HUDEP-2 (cell line): Measurements from ENCODE around the gene GGNBP2.

Source experiments
- DNase-seq, 76 experiments: peaks; one replicate each; lab custom pipeline; 2025; ENCODE audit not compliant: unreplicated experiment in 76 of 76; lab: John Stamatoyannopoulos, UW

The GGNBP2 gene

DNA sequence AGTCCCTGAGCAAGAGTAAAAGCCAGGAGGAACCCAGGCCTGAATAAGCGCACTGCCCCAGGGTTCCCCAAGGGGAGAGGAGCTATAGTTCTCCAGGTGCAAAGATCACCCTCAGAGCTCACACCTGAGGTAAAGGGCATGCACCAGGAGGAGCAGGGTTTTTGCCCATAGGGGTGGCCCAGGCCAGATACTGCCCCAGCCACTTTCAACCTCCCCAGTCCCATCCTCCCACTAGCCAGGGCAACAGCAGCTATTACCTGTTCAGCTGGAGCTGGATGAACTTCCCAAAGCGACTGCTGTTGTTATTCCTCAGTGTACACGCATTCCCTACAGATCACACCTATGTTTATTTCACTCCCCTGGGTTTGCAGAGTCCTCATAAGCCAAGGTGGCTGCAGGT lies 29.9 kb upstream of the GGNBP2 start:
- DNase-seq, result no peak

DNA sequence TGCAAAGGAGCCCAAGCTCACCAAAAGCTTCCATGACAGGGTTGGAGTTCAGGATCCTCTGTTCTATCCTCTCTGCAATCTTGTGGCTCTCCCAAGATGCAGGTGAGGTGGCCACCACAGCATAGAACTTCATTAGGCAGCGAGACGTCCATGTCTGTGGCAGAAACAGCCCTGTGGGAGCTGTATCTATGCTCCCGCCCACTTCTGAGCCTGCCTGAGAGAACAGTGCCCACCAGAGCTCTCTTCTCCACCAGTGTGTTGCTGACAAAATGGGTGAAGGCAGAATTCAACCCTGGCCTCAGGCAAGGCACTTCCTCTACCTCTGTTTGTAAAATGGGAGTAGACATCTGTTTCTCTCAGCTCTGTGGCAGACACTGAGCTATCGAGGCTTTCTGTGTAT lies 28.9 kb upstream of the GGNBP2 start:
- no peak for DNase-seq

DNA sequence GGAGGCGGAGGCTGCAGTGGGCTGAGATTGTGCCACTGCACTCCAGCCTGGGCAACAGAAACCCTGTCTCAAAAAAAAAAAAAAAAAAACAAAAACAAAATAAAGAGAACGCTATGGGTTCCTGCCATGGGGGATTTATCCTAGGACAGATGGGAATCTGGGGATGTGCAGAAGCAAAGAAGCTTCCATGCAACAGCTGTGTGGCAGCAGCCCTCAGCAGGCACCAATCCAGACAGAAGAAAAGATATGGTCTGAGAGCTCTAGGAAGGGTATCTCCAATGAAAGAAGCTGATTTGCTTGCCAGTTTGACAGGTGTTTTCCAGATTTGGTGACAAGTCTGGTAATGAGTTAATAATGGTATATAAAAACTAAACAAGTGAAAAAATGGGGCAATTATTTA lies 21.6 kb upstream of the GGNBP2 start:
- no peak for DNase-seq

DNA sequence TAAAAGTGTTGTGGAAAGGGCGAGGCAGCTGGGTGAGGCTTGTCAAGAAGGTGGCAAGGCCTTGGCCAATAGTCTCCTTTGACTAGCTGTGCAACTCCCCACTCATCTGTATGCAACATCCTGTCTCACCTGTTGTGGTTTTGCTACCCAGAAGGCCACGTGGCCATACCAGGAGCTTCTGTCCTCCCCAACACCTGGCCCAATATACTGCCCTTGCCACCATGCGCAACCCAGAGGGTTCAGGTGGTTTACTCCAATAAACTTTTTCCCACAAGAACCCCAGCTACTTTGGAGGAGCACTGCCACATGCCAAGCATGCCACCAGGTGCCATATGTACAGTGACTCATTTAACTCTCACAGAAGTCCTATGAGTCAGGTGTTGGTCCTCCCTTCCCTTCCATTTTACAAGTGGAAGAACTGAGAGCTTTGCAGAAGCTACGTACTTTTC lies 20.3 kb upstream of the GGNBP2 start:
- no peak for DNase-seq

DNA sequence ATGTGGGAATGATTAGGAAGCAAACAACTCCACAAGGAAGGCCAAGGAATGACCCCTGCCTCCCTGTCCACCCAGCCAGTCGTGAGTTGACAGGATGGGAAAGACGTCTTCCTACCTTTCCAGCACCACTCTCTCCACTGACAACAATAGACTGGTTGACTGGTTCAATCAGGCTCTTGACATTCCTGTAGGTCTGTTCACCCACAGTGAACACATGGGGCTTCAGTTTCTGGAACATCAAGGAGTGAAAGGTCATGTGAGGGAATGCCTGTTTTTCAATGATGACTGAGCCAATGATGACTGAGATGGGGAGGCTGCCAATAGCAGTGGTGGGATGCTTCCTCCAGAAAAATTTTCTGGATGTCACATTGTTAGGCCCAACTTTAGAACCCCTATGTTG lies 19.6 kb upstream of the GGNBP2 start:
- DNase-seq, result no peak

DNA sequence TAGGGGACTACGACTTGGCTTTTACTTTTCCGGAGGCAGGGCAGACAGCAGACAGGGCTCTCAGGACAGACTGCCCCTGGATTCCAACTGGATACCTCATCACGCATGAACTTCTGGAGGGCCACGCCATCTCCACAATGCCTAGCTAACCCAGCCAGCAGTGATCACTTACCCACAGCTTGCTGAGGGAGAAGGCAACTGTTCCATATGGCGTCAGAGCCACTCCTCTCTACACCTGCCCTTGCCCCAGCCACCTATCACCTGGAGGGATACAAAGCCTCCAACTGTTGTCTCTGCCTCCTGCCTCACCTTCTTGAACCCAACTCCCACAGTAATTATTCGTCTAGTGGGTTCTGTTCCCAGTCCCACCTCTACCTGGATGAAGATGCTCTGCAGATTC lies 18.8 kb upstream of the GGNBP2 start:
- DNase-seq, result no peak

DNA sequence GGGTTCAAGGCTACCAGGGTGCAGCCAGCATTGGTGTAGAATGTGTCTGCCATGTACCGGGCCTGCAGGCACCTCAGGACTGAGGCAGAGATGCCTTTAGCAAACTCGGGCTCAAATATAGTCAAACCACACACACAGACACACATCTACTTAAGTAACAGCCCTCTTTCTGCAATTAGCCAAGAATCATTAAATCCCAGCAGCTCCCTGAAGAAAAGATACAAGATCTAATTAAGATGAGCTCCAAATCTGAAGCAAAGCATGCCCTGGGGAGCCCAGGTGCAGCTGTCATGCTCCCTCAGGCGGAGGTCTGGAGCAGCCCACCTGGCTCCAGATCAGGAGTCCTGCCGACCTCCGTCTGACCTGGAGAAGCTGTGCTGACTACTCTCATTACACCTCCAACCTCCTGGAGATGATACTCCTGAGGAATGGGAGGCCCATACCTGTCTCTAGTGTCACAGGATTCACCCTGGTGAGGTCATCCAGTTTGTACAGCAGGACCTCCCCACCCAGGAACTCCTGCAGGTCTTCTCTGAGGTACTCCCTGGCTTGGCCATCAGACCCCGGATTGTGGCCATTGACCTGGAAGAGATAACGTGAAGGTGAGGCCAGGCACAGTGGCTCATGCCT lies 17.0 kb upstream of the GGNBP2 start:
- no peak for DNase-seq

DNA sequence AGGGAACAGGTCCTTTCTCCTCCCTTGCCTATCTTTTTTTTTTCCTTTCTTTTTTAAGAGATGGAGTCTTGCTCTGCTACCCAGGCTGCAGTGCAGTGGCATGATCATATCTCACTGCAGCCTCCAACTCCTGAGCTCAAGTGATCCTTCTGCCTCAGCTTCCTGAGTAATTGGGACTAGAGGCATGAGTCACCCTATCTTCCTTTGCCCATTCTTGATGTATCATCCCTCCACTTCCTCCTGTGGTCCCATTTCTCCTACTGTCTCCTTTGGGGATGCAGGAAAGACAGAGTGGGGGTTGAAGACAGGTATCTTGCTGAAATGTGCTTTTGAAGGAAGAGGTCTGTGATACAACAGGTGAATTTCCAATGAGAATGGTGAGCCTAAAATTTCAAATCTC lies 15.6 kb upstream of the GGNBP2 start:
- DNase-seq, result no peak

DNA sequence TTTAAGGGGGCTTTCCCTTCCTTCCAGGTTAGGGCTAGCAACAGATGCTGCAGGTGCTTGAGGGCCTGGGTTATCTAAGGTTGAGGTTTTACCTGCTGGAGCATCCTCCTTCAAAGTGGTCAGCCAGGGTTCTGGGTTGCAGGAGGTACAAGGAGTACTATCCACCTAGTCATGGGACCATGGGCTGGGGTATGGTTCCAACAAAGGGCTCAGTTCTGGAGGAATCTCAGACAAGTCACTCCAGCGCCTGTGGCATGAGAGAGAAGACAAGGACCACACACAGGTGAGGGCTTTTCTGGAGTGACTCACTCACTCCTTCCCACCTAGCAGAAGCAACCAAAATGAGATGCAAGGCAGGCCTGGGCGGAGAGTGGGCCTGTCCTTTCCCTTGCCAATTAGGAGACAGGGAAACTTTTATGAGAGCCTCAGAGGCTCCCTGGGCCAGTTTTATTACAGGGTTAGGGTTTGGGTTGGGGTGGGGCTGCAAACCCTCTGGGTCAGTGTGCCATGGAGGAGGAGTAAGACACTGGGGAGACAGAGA lies 12.2 kb upstream of the GGNBP2 start:
- no peak for DNase-seq

DNA sequence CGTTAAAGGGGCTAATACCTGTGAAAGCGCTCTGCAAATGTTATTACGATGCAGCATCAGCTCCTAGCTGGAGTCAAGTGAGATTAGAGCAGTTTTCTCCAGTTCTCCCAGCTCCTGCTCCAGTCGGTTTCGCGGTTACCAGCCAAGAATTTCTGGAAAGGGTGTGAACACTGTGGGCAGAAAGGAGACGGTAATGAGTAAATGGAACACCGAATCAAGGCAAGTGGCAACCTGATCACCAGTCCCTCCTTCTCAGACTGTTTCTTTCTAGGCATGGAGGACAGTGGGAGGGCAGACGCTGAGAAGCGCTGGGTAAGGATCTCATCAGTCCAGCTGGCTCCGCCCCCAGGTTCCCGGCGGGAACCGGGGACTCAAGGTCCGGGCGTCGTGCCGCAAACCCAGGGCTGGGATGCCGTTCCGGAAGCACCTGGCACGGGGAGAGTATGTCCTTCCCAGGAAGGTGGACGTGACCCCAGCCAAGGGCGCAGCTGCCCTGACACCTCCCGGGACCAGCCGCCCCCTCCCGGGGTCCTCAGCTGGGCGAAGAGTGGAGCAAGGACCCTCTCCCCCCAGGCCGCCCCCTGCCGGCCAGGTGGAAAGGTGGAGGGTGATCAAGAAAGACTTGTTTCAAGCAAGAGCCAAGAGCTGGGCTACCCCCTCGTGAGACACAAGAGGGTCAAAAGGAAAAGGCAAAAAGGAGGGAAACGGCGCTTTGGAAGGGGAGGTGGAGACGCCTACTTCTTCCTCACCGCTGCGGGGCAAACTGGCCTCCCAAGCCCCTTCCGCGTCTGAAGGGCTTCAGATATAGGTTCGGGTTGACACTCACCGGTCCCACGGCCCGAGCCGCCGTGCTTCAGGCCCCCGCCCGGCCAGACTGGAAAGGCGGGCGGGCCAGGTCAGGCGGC lies 10.5 kb upstream of the GGNBP2 start:
- DNase-seq, result peak in 65 of 76 experiments; percentile 4 to 75 (median 45)

DNA sequence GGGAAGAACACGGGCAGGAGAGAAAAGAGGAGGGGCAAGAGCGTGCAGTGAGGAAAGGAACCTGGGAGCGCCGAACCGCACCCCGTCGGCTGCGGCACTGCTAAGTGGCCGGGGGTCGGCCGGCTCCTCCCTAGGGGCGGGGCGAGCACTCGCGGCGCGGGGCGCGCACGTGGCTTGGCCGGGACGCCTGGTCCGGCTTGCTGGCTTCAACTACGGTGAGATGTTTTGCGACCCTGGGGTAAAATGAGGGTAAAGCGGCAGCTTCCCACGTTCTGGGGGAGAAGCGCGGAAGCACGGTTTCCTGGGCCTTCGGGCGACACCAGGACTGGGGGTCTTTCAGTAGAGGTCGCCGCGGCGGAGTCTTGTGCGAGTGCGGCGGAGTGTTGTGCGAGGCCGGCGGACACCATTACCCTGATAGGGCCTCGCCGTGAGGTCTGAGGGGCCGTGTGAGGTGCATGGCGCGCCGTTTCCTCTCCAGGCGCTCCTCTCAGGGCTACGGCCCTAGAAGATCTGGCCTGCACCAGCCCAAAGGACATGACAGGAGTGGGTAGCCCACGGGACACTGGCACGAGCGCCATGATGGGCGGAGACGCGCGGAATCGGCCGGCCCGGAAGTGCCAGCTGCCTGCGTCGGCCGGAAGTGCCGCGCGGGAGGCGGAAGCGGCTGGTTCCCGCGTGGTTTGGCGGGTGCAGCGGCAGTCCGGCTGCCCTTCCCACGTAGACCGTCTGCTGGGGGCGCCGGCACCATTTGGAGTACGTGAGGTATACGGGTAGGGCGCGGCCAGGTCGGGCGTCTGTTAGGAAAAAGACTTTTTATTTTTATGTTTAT lies 9.7 kb upstream of the GGNBP2 start, which contains the start of the genes MYO19 and PIGW:
TSS of gene MYO19 (minus strand) at position 29 of the 829 bp plus-strand sequence. CDS start 2,330 bp downstream, outside the sequence.
TSS of gene PIGW (plus strand) at position 148 of the 829 bp plus-strand sequence. CDS start 2,115 bp downstream, outside the sequence.
- DNase-seq, result peak in 74 of 76 experiments; percentile 51 to 94 (median 84)

DNA sequence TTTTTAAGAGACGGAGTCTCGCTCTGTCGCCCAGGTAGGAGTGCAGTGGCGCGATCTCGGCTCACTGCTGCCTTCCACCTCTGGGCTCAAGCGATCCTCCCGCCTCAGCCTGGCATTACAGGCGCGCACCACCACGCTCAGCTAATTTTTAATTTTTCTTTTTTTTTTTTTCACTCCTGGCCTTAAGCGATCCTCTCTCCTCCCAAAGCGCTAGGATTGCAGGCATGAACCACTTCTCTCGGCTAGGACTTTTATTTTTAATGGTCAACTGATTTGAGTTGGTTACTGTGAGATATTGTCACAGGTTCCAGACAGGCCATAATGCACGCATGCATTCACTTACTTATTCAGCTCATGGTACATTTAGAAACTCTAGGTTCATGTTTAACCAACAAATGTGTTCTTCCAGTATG lies 9.0 kb upstream of the GGNBP2 start:
- DNase-seq, result no peak

DNA sequence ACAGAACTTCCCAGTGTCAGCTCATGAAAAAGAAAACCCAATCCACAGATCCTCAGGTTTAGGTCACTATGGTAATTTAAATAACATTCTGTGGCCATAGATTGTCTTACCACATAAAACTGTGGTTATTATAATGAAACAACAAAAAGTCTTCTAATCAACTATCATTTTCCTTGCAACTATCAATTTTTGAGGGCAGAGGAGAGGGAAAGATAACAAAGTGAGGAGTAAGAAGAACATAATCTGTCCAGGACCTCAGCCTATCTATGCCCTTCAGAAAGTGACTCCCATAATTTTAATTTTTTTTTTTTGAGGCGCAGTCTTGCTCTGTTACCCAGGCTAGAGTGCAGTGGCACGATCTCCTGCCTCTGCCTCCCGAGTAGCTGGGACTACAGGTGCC lies 4.0 kb upstream of the GGNBP2 start:
- peak in 18 of 76 experiments; percentile 3 to 59 (median 16) for DNase-seq

DNA sequence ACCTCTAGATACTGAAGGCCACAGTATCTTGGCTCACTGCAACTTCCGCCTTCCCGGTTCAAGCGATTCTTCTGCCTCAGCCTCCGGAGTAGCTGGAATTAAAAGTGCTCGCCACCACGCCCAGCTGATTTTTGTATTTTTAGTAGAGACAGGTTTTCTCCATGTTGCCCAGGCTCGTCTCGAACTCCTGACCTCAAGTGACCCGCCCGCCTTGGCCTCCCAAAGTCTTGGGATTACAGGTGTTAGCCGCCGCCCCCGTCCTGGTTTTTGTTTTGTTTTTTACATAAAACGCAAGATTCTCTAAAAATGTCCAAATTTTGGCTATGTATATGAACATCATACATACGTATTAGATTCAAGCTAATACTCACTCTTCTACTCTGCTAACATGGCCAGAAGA lies 2.0 kb upstream of the GGNBP2 start:
- no peak for DNase-seq

DNA sequence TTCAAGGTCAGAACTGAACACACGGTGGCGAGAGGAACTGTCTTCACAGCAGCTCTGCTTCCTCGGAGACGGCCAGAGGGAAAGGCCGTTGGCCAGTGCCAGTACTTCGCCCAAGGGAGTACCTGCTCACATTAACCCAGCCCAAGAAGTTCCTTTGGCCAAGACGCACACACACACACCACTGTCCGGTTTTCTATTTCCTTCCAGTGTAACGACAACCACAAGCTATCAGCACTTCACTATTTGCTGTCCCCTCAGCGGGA lies 744 bp upstream of the GGNBP2 start:
- DNase-seq, result peak in 62 of 76 experiments; percentile 7 to 63 (median 40)

DNA sequence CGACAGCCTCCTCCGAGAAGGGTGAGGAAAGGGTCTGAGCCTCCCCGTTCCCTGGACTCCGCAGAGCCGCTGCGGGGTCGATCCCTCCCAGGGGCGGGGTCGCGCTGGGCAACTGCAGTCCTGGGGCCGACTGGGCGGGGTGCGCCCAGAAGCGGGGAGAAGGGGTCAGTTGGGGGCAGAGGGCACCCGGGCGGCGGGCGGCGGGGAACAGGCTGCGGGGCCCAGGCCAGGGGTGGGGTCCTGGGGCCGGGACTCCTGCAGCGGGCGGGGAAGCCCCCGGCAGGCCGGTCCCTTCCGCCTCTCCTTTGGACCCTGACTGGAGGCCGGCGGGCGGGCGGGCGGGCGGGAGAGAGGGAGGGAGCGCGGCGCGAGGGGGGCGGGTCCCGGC lies 352 bp downstream of the GGNBP2 start:
- DNase-seq, result peak in 52 of 76 experiments; percentile 32 to 94 (median 76)

DNA sequence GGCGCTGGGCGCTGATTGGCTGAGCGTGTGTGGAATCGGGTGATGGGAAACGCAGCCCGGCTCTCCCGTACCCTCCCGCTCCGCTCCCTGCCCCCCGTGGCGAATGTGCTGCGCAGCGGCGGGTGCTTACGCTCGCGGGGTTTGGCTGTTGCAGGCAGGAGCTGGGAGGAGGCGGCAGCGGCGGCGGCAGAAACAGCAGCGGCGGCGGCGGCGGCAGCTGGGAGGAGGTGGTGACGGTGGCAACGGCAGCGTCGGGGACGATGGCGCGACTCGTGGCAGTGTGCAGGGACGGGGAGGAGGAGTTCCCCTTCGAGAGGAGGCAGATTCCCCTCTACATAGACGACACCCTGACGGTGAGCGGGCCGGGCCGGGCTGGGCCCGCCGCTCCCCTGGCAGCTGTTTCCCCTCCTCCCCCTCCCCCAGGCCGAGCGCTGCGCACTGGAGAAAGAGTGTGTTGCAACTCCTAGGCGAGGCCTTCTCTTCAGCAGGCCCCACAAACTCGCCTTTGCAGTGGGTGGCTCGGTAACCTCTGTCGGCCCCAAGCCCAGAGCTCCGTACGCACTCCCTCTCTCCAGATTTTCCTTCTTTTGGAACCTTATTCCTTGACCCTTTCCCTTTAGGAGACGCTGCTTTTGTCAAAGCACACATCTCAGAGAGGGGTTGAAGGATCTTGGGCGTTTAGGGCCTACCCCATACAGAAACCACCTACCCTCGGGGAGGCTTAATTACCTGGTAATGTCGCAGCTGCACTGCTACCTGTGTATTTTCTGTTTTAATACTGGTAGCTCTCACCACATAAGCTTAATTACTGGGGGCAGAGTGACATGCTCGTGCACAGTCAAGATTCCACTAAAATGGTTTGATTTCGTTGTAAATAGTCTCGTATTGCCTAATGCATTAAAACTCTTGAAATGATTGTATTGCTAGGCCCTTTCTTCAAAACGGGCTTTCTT lies 1.0 kb downstream of the GGNBP2 start:
- DNase-seq, result peak; percentile 55 to 97 (median 93)

DNA sequence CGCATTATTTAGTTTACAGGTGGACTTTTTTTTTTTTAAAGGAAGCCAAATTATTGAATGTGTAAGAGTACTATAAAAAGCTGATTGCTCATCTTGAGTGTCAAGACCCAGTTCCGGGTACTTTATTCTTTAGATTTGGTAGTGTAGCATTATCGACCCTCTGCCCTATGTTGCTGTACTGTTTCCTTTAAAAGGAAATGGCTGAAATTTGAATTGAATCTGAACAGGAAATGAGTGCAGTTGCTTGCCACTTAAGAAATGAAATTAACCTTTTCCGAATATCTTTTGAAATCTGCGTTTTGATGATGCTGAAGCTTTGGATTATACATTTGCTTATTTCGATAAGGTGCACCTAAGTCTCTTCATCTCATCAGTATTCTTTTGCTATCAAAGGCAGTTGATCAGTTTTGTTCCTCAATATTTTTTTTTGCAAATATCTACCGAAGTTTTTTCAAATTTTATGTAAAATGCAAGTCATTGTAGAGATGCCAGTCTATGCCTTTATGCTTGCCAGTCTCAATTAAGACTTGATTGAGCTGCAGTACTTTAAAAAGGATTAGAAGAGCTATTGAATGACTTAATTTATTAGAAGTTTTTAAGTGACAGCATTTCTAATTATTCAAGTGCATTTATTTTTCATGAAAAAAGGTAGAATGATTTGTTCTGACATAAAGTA lies 1.8 kb downstream of the GGNBP2 start:
- DNase-seq, result no peak

DNA sequence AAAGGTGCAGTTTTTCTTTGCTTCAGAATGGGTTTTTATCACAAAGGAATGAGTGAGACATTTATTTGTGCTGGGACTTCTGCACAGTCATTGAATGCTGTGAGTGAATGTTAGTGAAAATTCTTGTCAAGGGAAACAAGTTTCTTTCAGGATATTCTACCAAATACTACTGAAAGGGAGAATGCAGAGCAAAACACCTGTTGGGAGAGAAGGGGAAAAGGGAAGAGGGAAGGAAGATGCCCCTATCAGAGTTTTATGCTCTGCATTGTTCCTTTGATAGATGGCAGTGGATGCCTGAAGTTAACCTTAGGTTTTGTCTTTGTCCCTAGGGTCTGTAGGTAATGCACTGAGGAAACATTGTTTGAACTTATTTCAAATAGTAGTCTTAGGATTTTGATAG lies 3.1 kb downstream of the GGNBP2 start:
- DNase-seq, result no peak
